Suprapubic skin (tissue), 4 donors: ENCODE measurements around the gene RAD50.

Experiments used
- CTCF ChIP-seq, 2 donors: fragments of 200-600 bp in 1 of 2; fragments of 450-650 bp in 1 of 2; sonication (generic) in 1 of 2; IDR thresholded peaks; one replicate each; pipeline ENCODE4 v1.5.1; 2016 to 2019; ENCODE audit warnings: antibody characterized with exemption in 2 of 2, mild to moderate bottlenecking in 1 of 2, moderate library complexity in 1 of 2
- POLR2A ChIP-seq, 2 donors: fragments of 450-650 bp; IDR thresholded peaks; one replicate each; pipeline ENCODE4 v1.6.1; 2017; ENCODE audit warnings: antibody characterized with exemption in 2 of 2, mild to moderate bottlenecking in 2 of 2, moderate library complexity in 2 of 2
- POLR2AphosphoS5 ChIP-seq, 3 donors: sonication (generic); formaldehyde crosslinking; IDR thresholded peaks; one replicate each; pipeline ENCODE4 v1.6.1; 2017; ENCODE audit warnings: antibody characterized with exemption in 3 of 3

GRCh38 chr5:132622608-132623007 lies 65.8 kb downstream of the RAD50 start:
- TF ChIP-seq CTCF (IDR thresholded peaks at IDR 0.05) = no peak
- no peak for TF ChIP-seq POLR2AphosphoS5 (IDR thresholded peaks at IDR 0.05)
- TF ChIP-seq POLR2A (IDR thresholded peaks at IDR 0.05) = no peak
